ENCODE measurements around the gene RXRA. TPM values are rescaled to one million over a fixed set of nuclear protein-coding genes. Genes with fewer than 3 reads are reported as not detected.

The RXRA gene
- total and polyA plus RNA-seq, 2 of the 13 experiments (the other 11 are each of a cell fraction or from before 2014, with no cell fraction given), result 18.9 to 29.2 TPM

GRCh38 chr9:134420281-134420845 lies 94.1 kb downstream of the RXRA start:
- intact Hi-C loops (cut with micrococcal nuclease; ENCODE audit: unreplicated experiment), result no loop called here
- DNase-seq (ENCODE audit: low spot score), result no peak
- Histone ChIP-seq H3K4me3 (replicated peaks in 1 of 3; ENCODE audit: insufficient read depth in 1 of 3, low read depth in 2 of 3, low read length in 3 of 3) (no peak overlapping the region), H3K9ac (ENCODE audit: insufficient read depth, low read depth, low read length) (no peak overlapping the region), H3K36me3 (replicated peaks in 1 of 2; ENCODE audit: control insufficient read depth in 1 of 2, insufficient read depth in 2 of 2, low read length in 2 of 2) (peaks cover 12 to 47% of the 10 kb centered on the region in 2 experiments; a peak in 4 of 5 replicates), H3K27me3 (ENCODE audit: control insufficient read depth in 1 of 2, insufficient read depth in 2 of 2, low read length in 2 of 2) (no peaks in the 10 kb centered on the region), H3K9me3 (ENCODE audit: low read length) (no peaks in the 10 kb centered on the region), H2AFZ (ENCODE audit: low read length) (no peak overlapping the region), H4K20me1 (ENCODE audit: insufficient read depth, low read length) (no peaks in the 10 kb centered on the region), H3K79me2 (ENCODE audit: insufficient read depth, low read length) (no peaks in the 10 kb centered on the region), H3K27ac (ENCODE audit: extremely low read length, insufficient read depth, low read length) (no peak overlapping the region), H3K4me1 (ENCODE audit: insufficient read depth, low read length) (peaks cover 28% of the 10 kb centered on the region), H3K4me2 (ENCODE audit: low read depth, low read length) (no peak overlapping the region)
- no TSS peak for BruUV-seq (replicated peaks)
- TF ChIP-seq ZNF451 (CRISPR knock-in tag; IDR thresholded peaks at IDR 0.05) (no peak), ADNP (CRISPR knock-in tag; IDR thresholded peaks at IDR 0.05) (no peak), THAP8 (CRISPR knock-in tag; IDR thresholded peaks at IDR 0.05; ENCODE audit: borderline replicate concordance) (no peak), ZBTB4 (CRISPR knock-in tag; IDR thresholded peaks at IDR 0.05; ENCODE audit: borderline replicate concordance) (no peak), HBP1 (CRISPR knock-in tag; IDR thresholded peaks at IDR 0.05; ENCODE audit: low read depth) (no peak), MAFK (conservative IDR thresholded peaks at IDR 0.05 in 1 of 2, IDR thresholded peaks at IDR 0.05 in 1 of 2; ENCODE audit: low read length in 2 of 2) (no peak), SIX4 (CRISPR knock-in tag; IDR thresholded peaks at IDR 0.05) (no peak), CBX5 (CRISPR knock-in tag; IDR thresholded peaks at IDR 0.05; ENCODE audit: borderline replicate concordance) (no peak), NR1H2 (CRISPR knock-in tag; IDR thresholded peaks at IDR 0.05; ENCODE audit: borderline replicate concordance, low read depth) (no peak), CCAR2 (optimal IDR thresholded peaks at IDR 0.05; ENCODE audit: low read depth, low read length) (no peak), MTA3 (CRISPR knock-in tag; IDR thresholded peaks at IDR 0.05) (no peak), NFRKB (IDR thresholded peaks at IDR 0.05) (no peak), ZIK1 (CRISPR knock-in tag; IDR thresholded peaks at IDR 0.05; ENCODE audit: borderline replicate concordance, low read depth) (no peak), SMAD9 (CRISPR knock-in tag; IDR thresholded peaks at IDR 0.05) (no peak), MAX (IDR thresholded peaks at IDR 0.05) (no peak), MTA1 (CRISPR knock-in tag; IDR thresholded peaks at IDR 0.05; ENCODE audit: borderline replicate concordance) (no peak), NAIF1 (CRISPR knock-in tag; IDR thresholded peaks at IDR 0.05; ENCODE audit: borderline replicate concordance) (no peak), SNAPC5 (CRISPR knock-in tag; IDR thresholded peaks at IDR 0.05; ENCODE audit: borderline replicate concordance) (no peak), HNRNPLL (IDR thresholded peaks at IDR 0.05; ENCODE audit: low read depth, low read length, poor library complexity, severe bottlenecking) (no peak)
- ChIA-PET POLR2A (no interaction called here), CTCF (ENCODE audit: low intra/inter-chr PET ratio, low total read pairs) (no interaction called here)
- FAIRE-seq, result no peak
- WGBS (ENCODE audit: low lambda C conversion rate), result 90% methylated on average over 8 of the region's 18 CpGs
- in situ Hi-C loops (cut with HindIII; ENCODE audit: extremely low pct_ligation_motif_present, low pct_unique_long_range_greater_than_20kb), result no loop called here
- no peak for ATAC-seq
